Transverse colon (tissue), 3 donors: ENCODE results near the gene PAQR5.

Source experiments
- EP300 ChIP-seq: sonication (generic); formaldehyde crosslinking; IDR thresholded peaks from one replicate; pipeline ENCODE4 v1.6.1; 2017; ENCODE audit warnings: antibody characterized with exemption, low read depth
- TF ChIP-seq, protein P1 (sequence below), 5 experiments: fragments of 200-600 bp in 3 of 5; fragments of 450-650 bp in 2 of 5; sonication (generic) in 3 of 5; IDR thresholded peaks; 1 replicate in 2 of 5; 2 replicates in 3 of 5; pipeline ENCODE4 v1.5.1; 2016 to 2017; ENCODE audit warnings: antibody characterized with exemption in 5 of 5, inconsistent platforms in 3 of 5, mild to moderate bottlenecking in 2 of 5, moderate library complexity in 1 of 5

DNA sequence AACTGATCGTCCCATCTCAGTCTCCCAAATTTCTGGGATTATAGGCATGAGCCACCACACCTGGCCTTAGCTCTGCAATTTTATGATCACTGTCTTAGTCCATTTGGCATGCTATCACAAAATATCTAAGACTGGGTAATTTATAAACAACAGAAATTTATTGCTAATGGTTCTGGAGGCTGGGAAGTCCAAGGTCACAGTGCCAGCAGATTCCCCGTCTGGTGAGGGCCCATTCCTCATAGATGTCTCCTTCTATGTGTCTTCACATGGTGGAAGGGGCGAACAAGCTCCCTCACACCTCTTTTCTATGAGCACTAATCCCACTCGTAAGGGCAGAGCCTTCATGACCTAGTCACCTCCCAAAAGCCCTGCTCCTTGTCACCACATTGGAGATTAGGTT lies 60.1 kb downstream of the PAQR5 start:
- TF ChIP-seq, protein P1, sequence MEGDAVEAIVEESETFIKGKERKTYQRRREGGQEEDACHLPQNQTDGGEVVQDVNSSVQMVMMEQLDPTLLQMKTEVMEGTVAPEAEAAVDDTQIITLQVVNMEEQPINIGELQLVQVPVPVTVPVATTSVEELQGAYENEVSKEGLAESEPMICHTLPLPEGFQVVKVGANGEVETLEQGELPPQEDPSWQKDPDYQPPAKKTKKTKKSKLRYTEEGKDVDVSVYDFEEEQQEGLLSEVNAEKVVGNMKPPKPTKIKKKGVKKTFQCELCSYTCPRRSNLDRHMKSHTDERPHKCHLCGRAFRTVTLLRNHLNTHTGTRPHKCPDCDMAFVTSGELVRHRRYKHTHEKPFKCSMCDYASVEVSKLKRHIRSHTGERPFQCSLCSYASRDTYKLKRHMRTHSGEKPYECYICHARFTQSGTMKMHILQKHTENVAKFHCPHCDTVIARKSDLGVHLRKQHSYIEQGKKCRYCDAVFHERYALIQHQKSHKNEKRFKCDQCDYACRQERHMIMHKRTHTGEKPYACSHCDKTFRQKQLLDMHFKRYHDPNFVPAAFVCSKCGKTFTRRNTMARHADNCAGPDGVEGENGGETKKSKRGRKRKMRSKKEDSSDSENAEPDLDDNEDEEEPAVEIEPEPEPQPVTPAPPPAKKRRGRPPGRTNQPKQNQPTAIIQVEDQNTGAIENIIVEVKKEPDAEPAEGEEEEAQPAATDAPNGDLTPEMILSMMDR (IDR thresholded peaks at IDR 0.05) = no peak
- TF ChIP-seq EP300 = no peak
